ENCODE results near the gene TMEM125. TPM values are rescaled to one million over a fixed set of nuclear protein-coding genes. Genes with fewer than 3 reads are reported as not detected.

The TMEM125 gene
- total RNA-seq, 2 experiments from 2014 or later, result 0.23 TPM; not detected in 1

DNA sequence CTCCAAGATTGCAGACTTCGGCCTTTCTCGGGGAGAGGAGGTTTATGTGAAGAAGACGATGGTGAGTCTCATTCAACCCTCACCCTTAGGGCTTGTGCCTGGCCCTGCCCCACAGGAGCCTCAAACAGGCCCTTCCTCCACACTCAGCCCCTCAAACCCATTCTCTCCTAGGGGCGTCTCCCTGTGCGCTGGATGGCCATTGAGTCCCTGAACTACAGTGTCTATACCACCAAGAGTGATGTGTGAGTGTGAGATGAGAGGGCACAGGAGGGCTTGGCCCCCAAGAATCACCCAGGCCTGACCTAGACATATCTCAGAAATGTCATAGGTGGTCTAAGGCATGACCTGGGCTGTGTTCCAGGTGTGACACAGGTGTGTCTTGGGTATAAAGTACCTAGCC, 49.5 kb downstream of the TMEM125 start:
- no peaks in the 10 kb centered on the region for H3K9me3 ChIP-seq (ENCODE audit: low read length)
- TF ChIP-seq, protein P1, sequence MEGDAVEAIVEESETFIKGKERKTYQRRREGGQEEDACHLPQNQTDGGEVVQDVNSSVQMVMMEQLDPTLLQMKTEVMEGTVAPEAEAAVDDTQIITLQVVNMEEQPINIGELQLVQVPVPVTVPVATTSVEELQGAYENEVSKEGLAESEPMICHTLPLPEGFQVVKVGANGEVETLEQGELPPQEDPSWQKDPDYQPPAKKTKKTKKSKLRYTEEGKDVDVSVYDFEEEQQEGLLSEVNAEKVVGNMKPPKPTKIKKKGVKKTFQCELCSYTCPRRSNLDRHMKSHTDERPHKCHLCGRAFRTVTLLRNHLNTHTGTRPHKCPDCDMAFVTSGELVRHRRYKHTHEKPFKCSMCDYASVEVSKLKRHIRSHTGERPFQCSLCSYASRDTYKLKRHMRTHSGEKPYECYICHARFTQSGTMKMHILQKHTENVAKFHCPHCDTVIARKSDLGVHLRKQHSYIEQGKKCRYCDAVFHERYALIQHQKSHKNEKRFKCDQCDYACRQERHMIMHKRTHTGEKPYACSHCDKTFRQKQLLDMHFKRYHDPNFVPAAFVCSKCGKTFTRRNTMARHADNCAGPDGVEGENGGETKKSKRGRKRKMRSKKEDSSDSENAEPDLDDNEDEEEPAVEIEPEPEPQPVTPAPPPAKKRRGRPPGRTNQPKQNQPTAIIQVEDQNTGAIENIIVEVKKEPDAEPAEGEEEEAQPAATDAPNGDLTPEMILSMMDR (conservative IDR thresholded peaks at IDR 0.05; ENCODE audit: low read length), result no peak
- TF ChIP-seq EZH2phosphoT487 (IDR thresholded peaks at IDR 0.05; ENCODE audit: borderline replicate concordance, low read depth, low read length), result no peak
- no peak for DNase-seq (ENCODE audit: low spot score)
- ChIA-PET POLR2A (no interaction called here), CTCF (ENCODE audit: unreplicated experiment) (no interaction called here)
- H3K4me1 ChIP-seq (ENCODE audit: insufficient read depth, low read length, poor library complexity, severe bottlenecking), result no peaks in the 10 kb centered on the region
- H3K4me3 ChIP-seq (ENCODE audit: low read depth, low read length, poor library complexity, severe bottlenecking), result no peak overlapping the region
- no peak overlapping the region for H3K27ac ChIP-seq (ENCODE audit: low read depth, low read length, poor library complexity, severe bottlenecking)
- no peaks in the 10 kb centered on the region for H4K20me1 ChIP-seq (ENCODE audit: insufficient read depth, low read length)
- intact Hi-C loops (cut with micrococcal nuclease; ENCODE audit: unreplicated experiment), result no loop called here
- H3K9me2 ChIP-seq (ENCODE audit: insufficient read depth, low read length), result no peaks in the 10 kb centered on the region
- no TSS peak for BruUV-seq (replicated peaks)
- H3K4me2 ChIP-seq (ENCODE audit: low read length), result no peak overlapping the region
- no peaks in the 10 kb centered on the region for H3K79me2 ChIP-seq (ENCODE audit: insufficient read depth, low read depth, low read length)
- no peak overlapping the region for H2AFZ ChIP-seq (ENCODE audit: low read length)
- no peaks in the 10 kb centered on the region for H3K36me3 ChIP-seq (ENCODE audit: insufficient read depth, low read length)

DNA sequence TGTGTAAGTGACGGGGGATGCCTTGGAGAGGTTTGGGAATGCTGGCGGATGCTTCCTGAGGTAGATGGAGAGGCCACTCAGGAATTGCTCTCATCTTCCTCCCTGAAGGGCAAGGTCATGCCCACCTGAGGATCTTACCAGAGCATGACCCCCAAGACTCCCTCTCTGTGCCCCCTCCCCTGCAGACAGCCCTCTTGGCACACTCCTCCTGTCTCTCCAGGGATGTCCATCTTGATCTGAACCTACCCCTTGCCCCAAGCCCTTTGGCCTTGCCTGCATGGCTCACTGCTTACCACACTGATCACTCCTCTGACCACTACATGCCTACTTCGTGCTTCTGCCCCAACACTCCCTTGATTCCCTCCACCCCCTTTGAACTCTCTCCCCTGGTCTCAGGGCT, 50.0 kb downstream of the TMEM125 start:
- no TSS peak for BruUV-seq (replicated peaks)
- ChIA-PET POLR2A (no interaction called here), CTCF (ENCODE audit: unreplicated experiment) (no interaction called here)
- H3K27ac ChIP-seq (ENCODE audit: low read depth, low read length, poor library complexity, severe bottlenecking), result no peak overlapping the region
- DNase-seq (ENCODE audit: low spot score), result no peak
- no peaks in the 10 kb centered on the region for H3K36me3 ChIP-seq (ENCODE audit: insufficient read depth, low read length)
- intact Hi-C loops (cut with micrococcal nuclease; ENCODE audit: unreplicated experiment), result no loop called here
- H3K4me3 ChIP-seq (ENCODE audit: low read depth, low read length, poor library complexity, severe bottlenecking), result no peak overlapping the region
- H3K4me2 ChIP-seq (ENCODE audit: low read length), result no peak overlapping the region
- H3K9me3 ChIP-seq (ENCODE audit: low read length), result no peaks in the 10 kb centered on the region
- H4K20me1 ChIP-seq (ENCODE audit: insufficient read depth, low read length), result no peaks in the 10 kb centered on the region
- H3K79me2 ChIP-seq (ENCODE audit: insufficient read depth, low read depth, low read length), result no peaks in the 10 kb centered on the region
- H3K9me2 ChIP-seq (ENCODE audit: insufficient read depth, low read length), result no peaks in the 10 kb centered on the region
- peaks cover 4% of the 10 kb centered on the region for H3K4me1 ChIP-seq (ENCODE audit: insufficient read depth, low read length, poor library complexity, severe bottlenecking)
- H2AFZ ChIP-seq (ENCODE audit: low read length), result no peak overlapping the region
- TF ChIP-seq, protein P1 (conservative IDR thresholded peaks at IDR 0.05; ENCODE audit: low read length), result no peak
- TF ChIP-seq EZH2phosphoT487 (IDR thresholded peaks at IDR 0.05; ENCODE audit: borderline replicate concordance, low read depth, low read length), result no peak

DNA sequence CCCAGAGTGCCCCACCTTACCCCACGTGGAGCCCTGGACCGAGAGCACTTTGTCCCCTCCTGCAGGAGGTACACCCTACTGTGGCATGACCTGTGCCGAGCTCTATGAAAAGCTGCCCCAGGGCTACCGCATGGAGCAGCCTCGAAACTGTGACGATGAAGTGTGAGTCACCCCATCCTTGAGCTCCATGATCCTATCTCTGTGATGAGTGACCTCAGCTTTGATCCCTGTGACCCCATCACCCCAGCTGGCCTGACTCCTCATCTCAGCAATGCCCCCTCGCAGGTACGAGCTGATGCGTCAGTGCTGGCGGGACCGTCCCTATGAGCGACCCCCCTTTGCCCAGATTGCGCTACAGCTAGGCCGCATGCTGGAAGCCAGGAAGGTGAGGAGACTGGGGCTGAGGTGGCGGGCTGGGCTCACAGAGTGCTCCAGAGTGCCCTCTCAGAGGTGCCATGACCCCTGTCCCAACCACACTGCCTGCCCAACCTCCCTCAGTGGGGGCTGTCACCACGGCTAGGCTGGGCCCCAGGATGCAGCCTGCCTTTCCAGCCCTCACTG, 51.6 kb downstream of the TMEM125 start:
- H3K27ac ChIP-seq (ENCODE audit: low read depth, low read length, poor library complexity, severe bottlenecking), result no peak overlapping the region
- H3K79me2 ChIP-seq (ENCODE audit: insufficient read depth, low read depth, low read length), result no peaks in the 10 kb centered on the region
- DNase-seq (ENCODE audit: low spot score), result no peak
- H3K4me3 ChIP-seq (ENCODE audit: low read depth, low read length, poor library complexity, severe bottlenecking), result no peak overlapping the region
- H3K4me2 ChIP-seq (ENCODE audit: low read length), result no peak overlapping the region
- peaks cover 10% of the 10 kb centered on the region for H3K9me3 ChIP-seq (ENCODE audit: low read length)
- no peak overlapping the region for H2AFZ ChIP-seq (ENCODE audit: low read length)
- no TSS peak for BruUV-seq (replicated peaks)
- no peaks in the 10 kb centered on the region for H3K9me2 ChIP-seq (ENCODE audit: insufficient read depth, low read length)
- intact Hi-C loops (cut with micrococcal nuclease; ENCODE audit: unreplicated experiment), result no loop called here
- ChIA-PET CTCF (ENCODE audit: unreplicated experiment) (no interaction called here), POLR2A (interaction anchor here (0.7 kb wide), 1 partner anchor 188 kb away, joined by 4 read pairs; no protein-coding TSS in a partner anchor)
- H4K20me1 ChIP-seq (ENCODE audit: insufficient read depth, low read length), result no peaks in the 10 kb centered on the region
- peaks cover 4% of the 10 kb centered on the region for H3K4me1 ChIP-seq (ENCODE audit: insufficient read depth, low read length, poor library complexity, severe bottlenecking)
- TF ChIP-seq, protein P1 (conservative IDR thresholded peaks at IDR 0.05; ENCODE audit: low read length), result no peak
- no peak for TF ChIP-seq EZH2phosphoT487 (IDR thresholded peaks at IDR 0.05; ENCODE audit: borderline replicate concordance, low read depth, low read length)
- no peaks in the 10 kb centered on the region for H3K36me3 ChIP-seq (ENCODE audit: insufficient read depth, low read length)

All from OCI-LY7 (cell line).